ENCODE data around the gene PRPF40A. TPM values are rescaled to one million over a fixed set of nuclear protein-coding genes. Genes with fewer than 3 reads are reported as not detected.

Gene PRPF40A
- total RNA-seq, 1 experiment from 2014 or later: 166 TPM

DNA sequence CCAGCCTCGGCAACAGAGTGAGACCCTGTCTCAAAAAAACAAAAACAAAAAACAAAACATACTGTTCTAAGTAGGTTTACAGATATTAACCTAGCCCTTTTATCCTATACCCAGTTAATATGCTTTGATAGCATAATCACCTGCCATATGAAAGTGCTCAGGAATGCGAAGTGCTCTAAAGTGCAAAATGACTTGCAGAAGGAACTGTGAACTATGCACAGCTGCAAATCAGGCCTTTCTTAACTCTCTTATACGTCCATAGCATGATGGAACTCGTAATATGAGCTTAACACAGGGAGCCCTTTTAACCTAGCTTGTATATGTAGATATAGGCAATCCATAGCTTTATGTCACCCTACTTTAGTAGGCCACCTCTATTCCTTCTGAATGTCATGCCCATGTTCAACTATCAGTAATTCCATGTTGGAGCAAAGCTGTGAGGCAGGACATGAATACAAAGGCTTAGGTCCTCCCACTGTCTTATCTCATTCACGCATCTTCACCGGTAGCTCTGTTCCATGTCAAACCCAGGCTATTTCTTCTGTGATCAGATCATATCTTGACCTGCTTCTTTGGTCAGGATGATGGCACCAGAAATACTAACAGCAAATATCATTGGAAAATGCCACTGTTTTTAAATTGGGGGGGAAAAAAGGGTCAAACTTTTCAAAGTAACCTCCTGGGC is 72.9 kb downstream of the PRPF40A start:
- no TSS peak for BruUV-seq (replicated peaks)
- ChIA-PET CTCF (no interaction called here), POLR2A (ENCODE audit: low non-redundant PET) (no interaction called here)
- no peak overlapping the region for H3K27ac ChIP-seq (ENCODE audit: low read depth, low read length, poor library complexity, severe bottlenecking)
- H3K4me3 ChIP-seq (ENCODE audit: low read depth, low read length, poor library complexity, severe bottlenecking): no peak overlapping the region
- no peaks in the 10 kb centered on the region for H3K9me3 ChIP-seq (ENCODE audit: low read depth, low read length, poor library complexity, severe bottlenecking)
- H3K4me1 ChIP-seq (ENCODE audit: insufficient read depth, low read length, poor library complexity, severe bottlenecking): peaks cover 5% of the 10 kb centered on the region
- H3K27me3 ChIP-seq (replicated peaks; ENCODE audit: insufficient read depth, low read depth, low read length, poor library complexity): no peaks in the 10 kb centered on the region
- DNase-seq (ENCODE audit: low spot score): no peak
- TF ChIP-seq, protein P1, sequence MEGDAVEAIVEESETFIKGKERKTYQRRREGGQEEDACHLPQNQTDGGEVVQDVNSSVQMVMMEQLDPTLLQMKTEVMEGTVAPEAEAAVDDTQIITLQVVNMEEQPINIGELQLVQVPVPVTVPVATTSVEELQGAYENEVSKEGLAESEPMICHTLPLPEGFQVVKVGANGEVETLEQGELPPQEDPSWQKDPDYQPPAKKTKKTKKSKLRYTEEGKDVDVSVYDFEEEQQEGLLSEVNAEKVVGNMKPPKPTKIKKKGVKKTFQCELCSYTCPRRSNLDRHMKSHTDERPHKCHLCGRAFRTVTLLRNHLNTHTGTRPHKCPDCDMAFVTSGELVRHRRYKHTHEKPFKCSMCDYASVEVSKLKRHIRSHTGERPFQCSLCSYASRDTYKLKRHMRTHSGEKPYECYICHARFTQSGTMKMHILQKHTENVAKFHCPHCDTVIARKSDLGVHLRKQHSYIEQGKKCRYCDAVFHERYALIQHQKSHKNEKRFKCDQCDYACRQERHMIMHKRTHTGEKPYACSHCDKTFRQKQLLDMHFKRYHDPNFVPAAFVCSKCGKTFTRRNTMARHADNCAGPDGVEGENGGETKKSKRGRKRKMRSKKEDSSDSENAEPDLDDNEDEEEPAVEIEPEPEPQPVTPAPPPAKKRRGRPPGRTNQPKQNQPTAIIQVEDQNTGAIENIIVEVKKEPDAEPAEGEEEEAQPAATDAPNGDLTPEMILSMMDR (conservative IDR thresholded peaks at IDR 0.05; ENCODE audit: low read depth, low read length): no peak
- TF ChIP-seq EZH2 (IDR thresholded peaks at IDR 0.05; ENCODE audit: borderline replicate concordance, low read depth, low read length, poor library complexity, severe bottlenecking): no peak
- H3K36me3 ChIP-seq (ENCODE audit: insufficient read depth, low read length, poor library complexity, severe bottlenecking): peaks cover 36% of the 10 kb centered on the region
- intact Hi-C loops (cut with micrococcal nuclease; ENCODE audit: unreplicated experiment): no loop called here

- intact Hi-C loops (cut with micrococcal nuclease; ENCODE audit: unreplicated experiment): no loop called here
- H3K27ac ChIP-seq (ENCODE audit: low read depth, low read length, poor library complexity, severe bottlenecking): no peak overlapping the region
- POLR2A ChIA-PET (ENCODE audit: low non-redundant PET): no interaction called here
Measured at GRCh38 chr2:152638590-152638989, 78.7 kb downstream of the PRPF40A start.

GRCh38 chr2:152638056-152638455 is 79.2 kb downstream of the PRPF40A start:
- TF ChIP-seq, protein P1 (conservative IDR thresholded peaks at IDR 0.05; ENCODE audit: low read depth, low read length): no peak
- no peak for TF ChIP-seq EZH2 (IDR thresholded peaks at IDR 0.05; ENCODE audit: borderline replicate concordance, low read depth, low read length, poor library complexity, severe bottlenecking)
- no peak for DNase-seq (ENCODE audit: low spot score)
- Histone ChIP-seq H3K9me3 (ENCODE audit: low read depth, low read length, poor library complexity, severe bottlenecking) (no peaks in the 10 kb centered on the region), H3K27ac (ENCODE audit: low read depth, low read length, poor library complexity, severe bottlenecking) (no peak overlapping the region), H3K4me1 (ENCODE audit: insufficient read depth, low read length, poor library complexity, severe bottlenecking) (no peaks in the 10 kb centered on the region), H3K27me3 (replicated peaks; ENCODE audit: insufficient read depth, low read depth, low read length, poor library complexity) (no peaks in the 10 kb centered on the region), H3K4me3 (ENCODE audit: low read depth, low read length, poor library complexity, severe bottlenecking) (no peak overlapping the region), H3K36me3 (ENCODE audit: insufficient read depth, low read length, poor library complexity, severe bottlenecking) (peaks cover 18% of the 10 kb centered on the region)
- BruUV-seq (replicated peaks): no TSS peak
- CTCF ChIA-PET: no interaction called here
- intact Hi-C loops (cut with micrococcal nuclease; ENCODE audit: unreplicated experiment): no loop called here
- POLR2A ChIA-PET (ENCODE audit: low non-redundant PET): no interaction called here

More at GRCh38 chr2:152638590-152638989, 78.7 kb downstream of the PRPF40A start:
- BruUV-seq (replicated peaks): no TSS peak
- Histone ChIP-seq H3K36me3 (ENCODE audit: insufficient read depth, low read length, poor library complexity, severe bottlenecking) (peaks cover 18% of the 10 kb centered on the region), H3K4me3 (ENCODE audit: low read depth, low read length, poor library complexity, severe bottlenecking) (no peak overlapping the region), H3K9me3 (ENCODE audit: low read depth, low read length, poor library complexity, severe bottlenecking) (no peaks in the 10 kb centered on the region), H3K4me1 (ENCODE audit: insufficient read depth, low read length, poor library complexity, severe bottlenecking) (no peaks in the 10 kb centered on the region), H3K27me3 (replicated peaks; ENCODE audit: insufficient read depth, low read depth, low read length, poor library complexity) (no peaks in the 10 kb centered on the region)
- CTCF ChIA-PET: interaction anchor here (0.5 kb wide), 1 partner anchor 10 kb away, joined by 3 read pairs; no protein-coding TSS in a partner anchor
- no peak for DNase-seq (ENCODE audit: low spot score)
- TF ChIP-seq EZH2 (IDR thresholded peaks at IDR 0.05; ENCODE audit: borderline replicate concordance, low read depth, low read length, poor library complexity, severe bottlenecking): no peak
- TF ChIP-seq, protein P1 (conservative IDR thresholded peaks at IDR 0.05; ENCODE audit: low read depth, low read length): no peak
